ENCODE measurements around the gene P2RX4.

The P2RX4 gene

DNA sequence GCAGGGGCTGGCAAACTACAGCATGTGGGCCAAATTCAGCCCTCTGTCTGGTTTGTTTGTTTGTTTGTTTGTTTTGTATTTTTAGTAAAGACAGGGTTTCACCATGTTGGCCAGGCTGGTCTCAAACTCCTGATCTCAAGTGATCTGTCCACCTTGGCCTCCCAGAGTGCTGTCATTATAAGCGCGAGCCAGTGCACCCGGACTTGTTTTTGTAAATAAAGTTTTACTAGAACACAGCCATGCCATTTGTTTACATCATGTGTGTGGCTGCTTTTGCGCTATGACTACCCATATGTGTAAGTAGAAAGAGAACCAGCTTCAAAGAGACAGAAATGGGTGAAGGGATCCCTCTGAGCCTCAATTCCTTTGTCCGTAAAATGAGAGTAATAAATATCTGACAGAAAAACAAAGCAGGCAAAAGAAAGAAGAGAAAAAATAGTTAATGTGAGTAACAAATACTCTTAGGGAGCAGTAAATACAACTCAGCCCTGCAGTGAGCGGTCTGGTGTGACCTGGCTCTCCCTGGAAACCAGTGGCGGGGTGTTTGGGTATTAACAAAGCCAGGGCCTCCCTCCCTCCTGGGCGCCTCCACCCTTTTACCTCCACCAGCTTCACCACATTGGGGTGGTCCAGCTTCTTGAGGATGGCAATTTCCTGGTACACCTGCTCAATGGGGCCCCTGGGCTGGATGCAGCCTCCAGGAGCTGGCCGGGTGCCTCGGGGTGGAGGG is 53.4 kb downstream of the P2RX4 start:
- Histone ChIP-seq H3K4me3 (replicated peaks; ENCODE audit: insufficient read depth, low read length) (no peak overlapping the region), H3K27ac (replicated peaks) (no peak overlapping the region), H3K27me3 (ENCODE audit: insufficient read depth, poor library complexity, severe bottlenecking) (no peaks in the 10 kb centered on the region)
- no peak for DNase-seq (ENCODE audit: low read depth in 1 of 2, low spot score in 1 of 2)
- TF ChIP-seq SPI1 (IDR thresholded peaks at IDR 0.05; ENCODE audit: borderline replicate concordance, low read depth), result no peak
- TF ChIP-seq POLR2AphosphoS5 (IDR thresholded peaks at IDR 0.05; ENCODE audit: low read depth), result no peak
- TF ChIP-seq, protein P1, sequence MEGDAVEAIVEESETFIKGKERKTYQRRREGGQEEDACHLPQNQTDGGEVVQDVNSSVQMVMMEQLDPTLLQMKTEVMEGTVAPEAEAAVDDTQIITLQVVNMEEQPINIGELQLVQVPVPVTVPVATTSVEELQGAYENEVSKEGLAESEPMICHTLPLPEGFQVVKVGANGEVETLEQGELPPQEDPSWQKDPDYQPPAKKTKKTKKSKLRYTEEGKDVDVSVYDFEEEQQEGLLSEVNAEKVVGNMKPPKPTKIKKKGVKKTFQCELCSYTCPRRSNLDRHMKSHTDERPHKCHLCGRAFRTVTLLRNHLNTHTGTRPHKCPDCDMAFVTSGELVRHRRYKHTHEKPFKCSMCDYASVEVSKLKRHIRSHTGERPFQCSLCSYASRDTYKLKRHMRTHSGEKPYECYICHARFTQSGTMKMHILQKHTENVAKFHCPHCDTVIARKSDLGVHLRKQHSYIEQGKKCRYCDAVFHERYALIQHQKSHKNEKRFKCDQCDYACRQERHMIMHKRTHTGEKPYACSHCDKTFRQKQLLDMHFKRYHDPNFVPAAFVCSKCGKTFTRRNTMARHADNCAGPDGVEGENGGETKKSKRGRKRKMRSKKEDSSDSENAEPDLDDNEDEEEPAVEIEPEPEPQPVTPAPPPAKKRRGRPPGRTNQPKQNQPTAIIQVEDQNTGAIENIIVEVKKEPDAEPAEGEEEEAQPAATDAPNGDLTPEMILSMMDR (IDR thresholded peaks at IDR 0.05; ENCODE audit: insufficient read depth, low read length), result no peak
- no peak for TF ChIP-seq GABPA (IDR thresholded peaks at IDR 0.05; ENCODE audit: low read depth)
- TF ChIP-seq REST (IDR thresholded peaks at IDR 0.05; ENCODE audit: insufficient replicate concordance, low read depth), result no peak

DNA sequence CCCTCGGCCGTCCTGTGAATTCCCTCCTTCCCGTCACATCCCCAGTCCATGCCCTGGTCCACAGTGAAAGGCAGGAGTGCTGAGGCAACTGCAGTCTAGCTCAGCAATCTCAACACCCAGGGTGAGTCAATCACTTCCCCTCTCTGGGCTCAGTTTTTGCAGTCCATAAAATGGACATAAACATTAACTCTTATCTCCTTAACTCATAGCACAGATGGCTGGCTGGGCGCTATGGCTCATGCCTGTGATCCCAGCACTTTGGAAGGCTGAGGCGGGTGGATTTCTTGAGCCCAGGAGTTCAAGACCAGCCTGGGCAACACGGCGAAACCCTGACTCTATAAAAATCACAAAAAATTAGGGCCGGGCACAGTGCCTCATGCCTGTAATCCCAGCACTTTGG is 54.2 kb downstream of the P2RX4 start:
- no peak for DNase-seq (ENCODE audit: low read depth in 1 of 2, low spot score in 1 of 2)
- no peak for TF ChIP-seq REST (IDR thresholded peaks at IDR 0.05; ENCODE audit: insufficient replicate concordance, low read depth)

GRCh38 chr12:121264951-121265515 is 55.1 kb downstream of the P2RX4 start:
- DNase-seq (ENCODE audit: low read depth in 1 of 2, low spot score in 1 of 2), result no peak
- Histone ChIP-seq H3K4me3 (replicated peaks; ENCODE audit: insufficient read depth, low read length) (no peak overlapping the region), H3K27me3 (ENCODE audit: insufficient read depth, poor library complexity, severe bottlenecking) (no peaks in the 10 kb centered on the region), H3K27ac (replicated peaks) (no peak overlapping the region)
- TF ChIP-seq GABPA (IDR thresholded peaks at IDR 0.05; ENCODE audit: low read depth), result no peak
- no peak for TF ChIP-seq REST (IDR thresholded peaks at IDR 0.05; ENCODE audit: insufficient replicate concordance, low read depth)
- no peak for TF ChIP-seq SPI1 (IDR thresholded peaks at IDR 0.05; ENCODE audit: borderline replicate concordance, low read depth)
- no peak for TF ChIP-seq POLR2AphosphoS5 (IDR thresholded peaks at IDR 0.05; ENCODE audit: low read depth)
- TF ChIP-seq, protein P1 (IDR thresholded peaks at IDR 0.05; ENCODE audit: insufficient read depth, low read length), result no peak

More for the DNA sequence above, 54.2 kb downstream of the P2RX4 start:
- H3K4me3 ChIP-seq (replicated peaks; ENCODE audit: insufficient read depth, low read length), result no peak overlapping the region
- H3K27ac ChIP-seq (replicated peaks), result no peak overlapping the region
- H3K27me3 ChIP-seq (ENCODE audit: insufficient read depth, poor library complexity, severe bottlenecking), result no peaks in the 10 kb centered on the region
